Ishikawa (cell line): ENCODE results near the gene INPP4A.

Experiments
- CEBPB ChIP-seq: IDR thresholded peaks from 2 replicates; pipeline ENCODE4 v1.6.1; 2012
- CREB1 ChIP-seq: IDR thresholded peaks from 2 replicates; pipeline ENCODE4 v1.6.1; 2012; ENCODE audit warnings: low read depth
- EGR1 ChIP-seq: IDR thresholded peaks from 2 replicates; pipeline ENCODE4 v1.6.1; 2012
- EP300 ChIP-seq: IDR thresholded peaks from 2 replicates; pipeline ENCODE4 v1.6.1; 2012; ENCODE audit warnings: borderline replicate concordance
- FOXM1 ChIP-seq: IDR thresholded peaks from 2 replicates; pipeline ENCODE4 v1.6.1; 2012; ENCODE audit warnings: low read depth, borderline replicate concordance
- NFIC ChIP-seq: IDR thresholded peaks from 2 replicates; pipeline ENCODE4 v1.6.1; 2012
- RAD21 ChIP-seq: IDR thresholded peaks from 2 replicates; pipeline ENCODE4 v1.6.1; 2012; ENCODE audit warnings: low read depth
- TAF1 ChIP-seq: IDR thresholded peaks from 2 replicates; pipeline ENCODE4 v1.6.1; 2012; ENCODE audit warnings: low read depth, mild to moderate bottlenecking
- TCF12 ChIP-seq: IDR thresholded peaks from 2 replicates; pipeline ENCODE4 v1.6.1; 2012; ENCODE audit warnings: low read depth
- TEAD4 ChIP-seq: IDR thresholded peaks from 2 replicates; pipeline ENCODE4 v1.6.1; 2012
- YY1 ChIP-seq: IDR thresholded peaks from 2 replicates; pipeline ENCODE4 v1.6.1; 2012; ENCODE audit warnings: low read depth
- ZBTB7A ChIP-seq: IDR thresholded peaks from 2 replicates; pipeline ENCODE4 v1.6.1; 2012; ENCODE audit warnings: low read depth
- TF ChIP-seq, protein P1 (sequence below): IDR thresholded peaks from 2 replicates; pipeline ENCODE4 v1.6.1; 2012
- TF ChIP-seq, protein P2 (sequence below): IDR thresholded peaks from 2 replicates; pipeline ENCODE4 v1.6.1; 2012
- TF ChIP-seq, protein P3 (sequence below): IDR thresholded peaks from 2 replicates; pipeline ENCODE4 v1.6.1; 2012; ENCODE audit warnings: low read depth, mild to moderate bottlenecking

The INPP4A gene

DNA sequence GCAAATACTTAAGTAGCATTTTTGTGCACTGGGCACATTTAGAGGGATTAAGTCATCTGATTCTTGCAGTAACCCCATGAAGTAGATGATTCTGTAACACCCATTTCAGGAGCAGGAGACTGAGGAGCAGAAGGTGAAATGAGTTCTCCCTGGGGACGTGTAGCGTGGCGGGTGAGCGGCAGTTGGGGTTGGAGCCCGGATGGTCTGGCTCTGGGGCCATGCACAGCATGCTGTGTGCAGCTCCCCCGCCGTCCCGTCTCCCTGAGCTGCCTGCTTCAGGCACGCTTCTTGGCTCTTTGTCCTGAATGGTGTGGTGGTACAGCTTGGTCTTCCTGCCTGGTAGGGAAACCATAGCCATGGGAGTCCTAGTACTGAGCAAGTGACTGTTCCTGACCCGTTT lies 32.4 kb downstream of the INPP4A start:
- TF ChIP-seq, protein P1, sequence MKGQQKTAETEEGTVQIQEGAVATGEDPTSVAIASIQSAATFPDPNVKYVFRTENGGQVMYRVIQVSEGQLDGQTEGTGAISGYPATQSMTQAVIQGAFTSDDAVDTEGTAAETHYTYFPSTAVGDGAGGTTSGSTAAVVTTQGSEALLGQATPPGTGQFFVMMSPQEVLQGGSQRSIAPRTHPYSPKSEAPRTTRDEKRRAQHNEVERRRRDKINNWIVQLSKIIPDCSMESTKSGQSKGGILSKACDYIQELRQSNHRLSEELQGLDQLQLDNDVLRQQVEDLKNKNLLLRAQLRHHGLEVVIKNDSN, result no peak

DNA sequence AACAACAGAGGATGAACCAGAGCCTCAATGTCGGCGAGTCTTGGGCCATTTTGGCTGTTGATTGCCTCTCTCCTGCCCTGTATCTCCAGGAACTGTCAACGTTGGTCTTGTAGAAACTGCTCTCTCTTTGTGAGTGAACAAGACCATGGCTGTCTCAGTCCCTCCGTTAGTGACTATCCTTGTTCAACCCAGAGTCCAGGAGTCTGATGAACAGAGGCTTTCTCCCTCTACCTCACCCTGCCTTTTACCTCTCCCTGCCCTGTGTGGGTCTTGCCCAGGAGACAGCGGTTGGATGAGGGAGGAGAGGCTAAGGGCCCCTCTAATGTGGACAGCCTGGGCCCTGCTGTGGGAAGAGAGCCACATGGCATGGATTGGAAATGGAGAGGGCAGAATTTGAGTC lies 32.8 kb downstream of the INPP4A start:
- TF ChIP-seq TAF1 (no peak), TCF12 (no peak), YY1 (no peak), CREB1 (no peak), NFIC (no peak), EP300 (no peak), ZBTB7A (no peak), CEBPB (no peak), EGR1 (no peak), TEAD4 (no peak), RAD21 (no peak), FOXM1 (no peak)
- TF ChIP-seq, protein P2, sequence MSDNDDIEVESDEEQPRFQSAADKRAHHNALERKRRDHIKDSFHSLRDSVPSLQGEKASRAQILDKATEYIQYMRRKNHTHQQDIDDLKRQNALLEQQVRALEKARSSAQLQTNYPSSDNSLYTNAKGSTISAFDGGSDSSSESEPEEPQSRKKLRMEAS, result no peak
- TF ChIP-seq, protein P3, sequence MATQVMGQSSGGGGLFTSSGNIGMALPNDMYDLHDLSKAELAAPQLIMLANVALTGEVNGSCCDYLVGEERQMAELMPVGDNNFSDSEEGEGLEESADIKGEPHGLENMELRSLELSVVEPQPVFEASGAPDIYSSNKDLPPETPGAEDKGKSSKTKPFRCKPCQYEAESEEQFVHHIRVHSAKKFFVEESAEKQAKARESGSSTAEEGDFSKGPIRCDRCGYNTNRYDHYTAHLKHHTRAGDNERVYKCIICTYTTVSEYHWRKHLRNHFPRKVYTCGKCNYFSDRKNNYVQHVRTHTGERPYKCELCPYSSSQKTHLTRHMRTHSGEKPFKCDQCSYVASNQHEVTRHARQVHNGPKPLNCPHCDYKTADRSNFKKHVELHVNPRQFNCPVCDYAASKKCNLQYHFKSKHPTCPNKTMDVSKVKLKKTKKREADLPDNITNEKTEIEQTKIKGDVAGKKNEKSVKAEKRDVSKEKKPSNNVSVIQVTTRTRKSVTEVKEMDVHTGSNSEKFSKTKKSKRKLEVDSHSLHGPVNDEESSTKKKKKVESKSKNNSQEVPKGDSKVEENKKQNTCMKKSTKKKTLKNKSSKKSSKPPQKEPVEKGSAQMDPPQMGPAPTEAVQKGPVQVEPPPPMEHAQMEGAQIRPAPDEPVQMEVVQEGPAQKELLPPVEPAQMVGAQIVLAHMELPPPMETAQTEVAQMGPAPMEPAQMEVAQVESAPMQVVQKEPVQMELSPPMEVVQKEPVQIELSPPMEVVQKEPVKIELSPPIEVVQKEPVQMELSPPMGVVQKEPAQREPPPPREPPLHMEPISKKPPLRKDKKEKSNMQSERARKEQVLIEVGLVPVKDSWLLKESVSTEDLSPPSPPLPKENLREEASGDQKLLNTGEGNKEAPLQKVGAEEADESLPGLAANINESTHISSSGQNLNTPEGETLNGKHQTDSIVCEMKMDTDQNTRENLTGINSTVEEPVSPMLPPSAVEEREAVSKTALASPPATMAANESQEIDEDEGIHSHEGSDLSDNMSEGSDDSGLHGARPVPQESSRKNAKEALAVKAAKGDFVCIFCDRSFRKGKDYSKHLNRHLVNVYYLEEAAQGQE, result no peak
- TF ChIP-seq, protein P1, result no peak

DNA sequence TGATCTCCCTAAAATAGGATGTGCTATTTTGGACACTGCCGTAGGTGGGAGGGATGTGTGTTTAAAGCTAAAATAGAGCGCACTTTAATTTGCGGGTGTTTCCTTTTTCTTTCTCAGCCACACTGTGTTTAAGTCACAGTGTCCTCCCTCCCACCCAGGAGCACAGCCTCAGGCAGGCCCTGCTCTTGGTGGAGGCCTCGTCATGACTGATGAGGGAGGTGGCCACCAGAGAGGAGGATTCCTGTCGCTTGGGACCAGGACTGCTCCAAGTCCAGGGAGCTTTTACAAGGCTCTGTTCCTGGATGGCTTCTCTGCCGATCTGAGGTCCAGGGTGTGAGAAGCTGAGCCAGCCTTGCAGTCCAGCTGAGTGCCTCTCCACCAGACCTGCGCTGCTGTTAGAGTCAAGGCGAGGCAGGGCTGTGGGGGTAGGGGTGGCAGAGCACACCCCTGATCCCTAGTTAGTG lies 33.5 kb downstream of the INPP4A start:
- TF ChIP-seq TCF12 (no peak), CEBPB (no peak), RAD21 (no peak), NFIC (no peak)

DNA sequence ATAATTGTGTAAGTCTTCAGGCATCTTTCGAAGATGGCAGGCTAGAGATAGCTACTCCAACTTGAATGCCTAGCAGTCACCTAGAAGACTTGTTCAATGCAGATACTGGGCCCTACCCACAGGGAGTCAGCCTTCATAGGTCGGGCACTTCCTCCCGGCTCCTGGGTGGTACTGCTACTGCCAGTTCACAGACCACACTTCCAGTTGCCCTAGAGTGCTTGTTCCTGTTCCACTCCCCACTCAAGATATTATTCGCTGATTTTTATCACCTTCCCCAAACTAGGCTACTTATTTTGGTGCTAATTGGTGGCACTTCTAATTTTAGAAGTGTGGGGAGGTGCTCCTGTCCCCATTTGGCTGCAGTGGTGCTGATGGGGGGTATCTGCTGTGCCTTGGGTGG lies 34.2 kb downstream of the INPP4A start:
- TF ChIP-seq TEAD4 (no peak), CEBPB (no peak), NFIC (no peak), EP300 (no peak), YY1 (no peak), ZBTB7A (no peak), TCF12 (no peak), RAD21 (no peak), FOXM1 (no peak), TAF1 (no peak)
- TF ChIP-seq, protein P1, result no peak
- TF ChIP-seq, protein P3, result no peak
- TF ChIP-seq, protein P2, result no peak

DNA sequence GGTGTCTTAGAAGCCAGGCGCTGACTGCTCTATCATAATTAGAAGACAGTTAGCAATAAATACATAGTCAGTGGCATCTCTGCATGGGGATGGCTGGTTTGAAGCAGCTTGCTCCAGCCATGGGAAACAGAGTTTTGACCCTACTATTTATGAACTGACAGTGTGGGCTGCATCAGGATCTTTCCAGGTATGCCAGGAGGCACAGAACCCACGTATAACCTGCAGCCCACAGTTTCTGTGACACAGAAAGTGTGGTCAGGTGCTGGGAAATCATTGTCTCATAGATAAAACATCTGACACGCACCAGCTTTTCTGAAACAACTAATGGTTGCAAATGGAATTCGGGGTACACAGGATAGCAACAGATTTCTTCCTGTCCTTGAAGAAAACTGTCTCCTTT lies 34.7 kb downstream of the INPP4A start:
- TF ChIP-seq TCF12 (no peak), RAD21 (no peak)
- TF ChIP-seq, protein P1, result no peak

DNA sequence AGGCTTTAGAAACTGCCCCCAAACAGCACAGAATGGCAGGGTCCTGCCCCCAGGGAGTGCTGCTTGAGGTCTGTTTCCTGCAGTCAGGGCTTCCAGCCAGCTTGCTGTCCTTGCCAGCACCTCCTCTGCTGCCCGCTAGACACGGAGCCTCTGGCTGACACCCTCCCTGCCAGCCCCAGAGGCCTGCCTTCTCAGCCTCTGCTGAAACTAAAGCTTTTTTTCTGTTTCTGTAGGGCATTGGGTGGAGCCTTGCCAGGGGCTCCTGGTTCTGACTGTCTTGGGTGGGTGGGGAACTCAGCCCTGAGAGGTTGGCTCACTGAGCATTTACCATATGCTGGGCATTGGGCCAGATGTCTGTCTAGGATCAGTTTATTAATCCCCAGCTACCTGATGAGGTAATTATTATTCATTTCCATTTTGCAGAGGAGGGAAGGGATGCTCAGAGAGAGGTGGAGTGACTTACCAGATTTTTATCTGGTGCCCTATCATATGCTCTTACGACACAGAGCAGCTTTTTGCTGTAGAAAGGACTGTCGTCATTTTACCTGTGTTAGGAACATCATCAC lies 35.4 kb downstream of the INPP4A start:
- TF ChIP-seq, protein P3, result peak; percentile 28; the same call in 1 of the 2 replicates
- TF ChIP-seq RAD21 (no peak), FOXM1 (no peak), EGR1 (no peak), EP300 (no peak), TCF12 (no peak), YY1 (no peak), TAF1 (no peak), CEBPB (no peak), NFIC (peak; percentile 61), CREB1 (no peak), ZBTB7A (no peak), TEAD4 (no peak)
- TF ChIP-seq, protein P2, result no peak
- TF ChIP-seq, protein P1, result no peak
